Neuron (in vitro differentiated cells): ENCODE data around the gene C16orf92.

Experiments used
- H2AFZ ChIP-seq: one replicate; pipeline ENCODE4 v1.6.1; 2013; ENCODE audit warnings: low read depth, mild to moderate bottlenecking, inconsistent platforms, low read length, moderate library complexity
- H3K27me3 ChIP-seq: one replicate; pipeline ENCODE4 v1.6.1; 2013; ENCODE audit warnings: low read length; ENCODE audit not compliant: insufficient read depth
- H3K36me3 ChIP-seq: one replicate; pipeline ENCODE4 v1.6.1; 2013; ENCODE audit warnings: low read length; ENCODE audit not compliant: insufficient read depth
- H3K4me1 ChIP-seq: one replicate; pipeline ENCODE4 v1.6.1; 2013; ENCODE audit warnings: low read length; ENCODE audit not compliant: insufficient read depth
- H3K4me3 ChIP-seq: 2 replicates; pipeline ENCODE4 v1.5.1; 2013; ENCODE audit warnings: mild to moderate bottlenecking, low read length, moderate library complexity
- H3K9me3 ChIP-seq: one replicate; pipeline ENCODE4 v1.6.1; 2013; ENCODE audit warnings: low read length

The C16orf92 gene, protein sequence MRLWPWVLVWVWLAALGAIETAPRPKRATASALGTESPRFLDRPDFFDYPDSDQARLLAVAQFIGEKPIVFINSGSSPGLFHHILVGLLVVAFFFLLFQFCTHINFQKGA

DNA sequence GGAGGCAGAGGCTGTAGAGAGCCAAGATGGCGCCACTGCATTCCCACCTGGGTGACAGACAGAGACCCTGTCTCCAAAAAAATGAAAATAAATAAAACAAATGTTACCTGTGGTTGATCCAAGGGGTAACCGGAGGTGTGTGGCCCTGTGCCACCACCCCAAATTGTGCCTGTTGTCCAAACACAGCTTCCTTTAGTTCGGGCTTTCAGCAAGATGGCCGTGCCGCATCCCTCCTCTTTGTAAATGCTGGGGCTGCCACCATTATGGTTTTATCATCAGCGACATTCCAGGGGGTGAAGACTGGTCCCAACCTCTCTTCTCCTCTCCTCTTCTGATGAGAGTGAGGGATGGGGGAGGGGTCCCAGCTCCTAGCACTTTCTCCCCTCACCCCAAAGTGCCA is at the start of gene C16orf92:
Gene C16orf92, plus strand, starts transcription at position 312 of the 400 bp plus-strand sequence. CDS start 143 bp downstream, outside the sequence.
- H3K36me3 ChIP-seq = no peaks in the 10 kb centered on the region
- H3K9me3 ChIP-seq = no peaks in the 10 kb centered on the region
- H3K27me3 ChIP-seq = peaks cover 5% of the 10 kb centered on the region
- H3K4me1 ChIP-seq = no peaks in the 10 kb centered on the region
- no peak within 1 kb of the TSS for H3K4me3 ChIP-seq
- no peak within 1 kb of the TSS for H2AFZ ChIP-seq

DNA sequence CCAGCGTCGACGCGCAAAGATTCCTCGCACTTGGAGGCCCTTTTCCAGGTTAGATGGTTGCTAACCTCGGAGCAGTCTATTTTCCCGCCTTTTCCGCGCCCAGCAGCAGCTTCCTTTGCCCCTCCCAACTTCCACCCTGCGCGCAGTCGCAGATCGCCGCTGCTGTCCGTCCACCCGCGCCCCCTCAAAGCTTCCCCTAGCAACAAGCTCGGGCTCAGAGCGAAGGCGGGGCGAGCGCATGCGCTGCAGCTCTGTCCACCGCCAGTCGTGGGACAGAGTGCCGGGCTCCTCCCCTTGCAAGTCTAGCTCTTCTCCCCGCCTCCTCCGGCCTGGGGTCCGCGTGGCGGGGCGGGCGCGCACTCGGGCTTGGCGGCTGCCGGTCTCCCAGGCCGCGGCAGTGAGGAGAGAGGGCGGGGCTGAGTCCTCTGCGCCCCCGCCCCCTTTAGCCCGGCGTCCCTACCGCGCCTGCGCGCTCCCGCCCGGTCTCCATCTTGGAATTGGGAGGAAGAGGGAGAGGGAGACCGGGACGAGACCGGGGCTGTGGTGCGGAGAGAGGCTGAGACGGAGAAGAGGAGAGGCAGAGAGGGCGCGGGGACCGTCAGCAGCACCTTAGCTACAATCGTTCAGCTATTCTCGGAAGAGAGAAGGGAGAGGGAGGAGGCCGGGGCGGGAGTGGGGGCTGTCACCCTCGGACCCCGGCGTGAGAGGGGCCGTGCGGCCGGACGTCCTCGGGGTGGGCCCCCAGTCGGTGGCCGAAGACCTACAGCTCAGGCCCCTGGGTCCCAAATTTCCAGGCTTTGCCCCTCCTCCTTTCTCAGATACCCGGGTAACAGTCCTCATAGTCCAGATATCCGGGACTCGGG is 49.4 kb upstream of the C16orf92 start, which contains the start of gene TAOK2:
Gene TAOK2, plus strand, starts transcription at position 485 of the 863 bp plus-strand sequence. CDS start 3,905 bp downstream, outside the sequence.
- Histone ChIP-seq H2AFZ (peak within 1 kb of the TSS; percentile 49), H3K4me3 (peak within 1 kb of the TSS; percentile 65), H3K27me3 (no peaks in the 10 kb centered on the region), H3K9me3 (peaks cover 5% of the 10 kb centered on the region), H3K4me1 (peaks cover 23% of the 10 kb centered on the region), H3K36me3 (peaks cover 28% of the 10 kb centered on the region)

DNA sequence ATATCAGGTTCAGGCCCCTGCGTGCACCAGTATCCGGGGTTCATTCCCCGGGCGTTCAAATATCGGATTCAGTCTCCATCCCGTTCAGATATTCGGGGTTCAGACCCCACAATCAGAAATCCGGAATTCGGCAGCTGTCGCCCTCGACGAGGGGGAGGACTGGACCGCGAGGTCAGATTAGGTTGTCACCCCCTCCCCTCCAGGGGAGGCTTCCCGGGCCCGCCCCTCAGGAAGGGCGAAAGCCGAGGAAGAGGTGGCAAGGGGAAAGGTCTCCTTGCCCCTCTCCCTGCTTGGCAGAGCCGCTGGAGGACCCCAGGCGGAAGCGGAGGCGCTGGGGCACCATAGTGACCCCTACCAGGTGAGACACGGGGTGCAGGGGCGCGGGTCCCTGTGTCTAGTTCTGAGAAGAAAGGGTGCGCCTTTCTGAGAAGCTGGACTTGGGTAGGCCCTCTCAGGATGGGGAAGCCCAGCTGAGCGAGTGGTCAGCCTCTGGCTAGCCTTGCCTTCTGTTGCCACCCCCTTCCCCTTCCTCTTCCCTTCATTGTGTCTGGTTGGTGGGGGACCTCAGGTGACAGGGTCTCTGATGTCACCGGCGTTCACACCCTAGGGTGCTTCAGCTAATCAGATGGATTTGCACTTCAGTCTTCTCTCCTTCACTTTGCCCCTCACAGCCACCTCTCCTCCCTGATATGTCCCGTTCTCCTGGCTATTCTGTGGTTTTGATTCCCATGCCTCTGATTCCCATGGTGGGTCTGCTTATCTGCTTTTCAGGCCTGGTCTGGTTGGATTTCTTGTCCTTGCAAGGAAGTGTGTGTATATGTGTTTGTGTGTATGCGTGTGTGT is 48.5 kb upstream of the C16orf92 start:
- Histone ChIP-seq H3K4me1 (peaks cover 23% of the 10 kb centered on the region), H3K36me3 (peaks cover 32% of the 10 kb centered on the region), H3K4me3 (peak overlapping the region; percentile 65), H3K27me3 (no peaks in the 10 kb centered on the region), H3K9me3 (peaks cover 5% of the 10 kb centered on the region), H2AFZ (no peak overlapping the region)

DNA sequence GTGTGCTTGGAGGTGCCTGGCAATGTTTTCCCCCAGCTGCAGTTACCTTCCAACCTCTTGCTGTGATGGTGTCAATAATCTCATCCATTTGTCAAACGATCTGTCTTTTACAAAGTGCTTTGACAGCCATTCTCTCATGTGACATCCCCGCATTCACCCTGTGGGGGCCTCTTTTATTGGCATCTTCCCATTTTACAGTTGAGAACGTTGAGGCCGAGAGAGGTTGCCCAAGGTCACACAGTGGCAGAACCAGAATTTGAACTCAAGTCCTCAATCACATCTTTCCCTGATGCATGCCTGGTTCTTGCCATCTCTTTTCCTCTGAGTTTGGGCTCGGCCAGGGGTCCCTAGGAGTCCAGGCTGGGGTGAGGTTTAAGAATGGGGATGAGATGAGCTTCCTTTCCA is 47.9 kb upstream of the C16orf92 start:
- Histone ChIP-seq H3K4me3 (peak overlapping the region; percentile 65), H3K36me3 (peaks cover 37% of the 10 kb centered on the region), H3K27me3 (no peaks in the 10 kb centered on the region), H3K4me1 (peaks cover 23% of the 10 kb centered on the region), H2AFZ (no peak overlapping the region), H3K9me3 (peaks cover 5% of the 10 kb centered on the region)

DNA sequence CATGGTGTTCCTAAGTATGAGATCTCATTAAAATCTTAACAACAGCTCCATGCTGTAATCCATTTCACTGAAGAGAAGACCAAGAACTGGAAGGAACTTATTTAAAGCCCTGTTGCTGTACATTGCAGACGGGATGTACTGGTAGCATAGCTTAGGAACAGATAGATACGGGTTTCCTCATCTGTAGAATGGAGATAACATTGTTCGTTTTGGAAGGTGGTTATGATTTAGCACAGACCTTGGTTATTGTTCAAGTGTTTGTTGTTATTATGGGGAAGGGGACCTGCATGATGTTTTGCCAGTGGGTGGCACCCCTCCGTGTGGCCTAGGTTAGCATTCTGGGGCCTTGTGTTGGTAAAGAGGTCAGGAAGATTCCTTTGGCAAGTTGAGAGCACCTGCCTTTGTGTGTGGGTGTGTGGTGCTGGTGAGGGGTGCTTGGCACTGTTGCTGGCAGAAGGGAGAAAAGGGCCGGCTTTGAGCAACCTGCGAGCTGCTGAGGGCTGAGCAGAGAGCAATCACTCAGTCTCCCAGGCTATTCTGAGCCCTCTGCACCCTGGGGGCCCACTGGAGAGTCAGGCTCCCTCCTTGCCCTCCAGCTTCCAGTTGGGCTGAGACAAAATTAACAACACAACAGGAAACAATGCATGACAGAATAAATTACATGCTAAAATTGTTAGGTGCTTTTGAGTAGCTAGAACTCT is 47.0 kb upstream of the C16orf92 start:
- peaks cover 5% of the 10 kb centered on the region for H3K9me3 ChIP-seq
- H3K27me3 ChIP-seq = no peaks in the 10 kb centered on the region
- no peak overlapping the region for H2AFZ ChIP-seq
- H3K4me3 ChIP-seq = peak overlapping the region; percentile 65
- peaks cover 23% of the 10 kb centered on the region for H3K4me1 ChIP-seq
- peaks cover 41% of the 10 kb centered on the region for H3K36me3 ChIP-seq

DNA sequence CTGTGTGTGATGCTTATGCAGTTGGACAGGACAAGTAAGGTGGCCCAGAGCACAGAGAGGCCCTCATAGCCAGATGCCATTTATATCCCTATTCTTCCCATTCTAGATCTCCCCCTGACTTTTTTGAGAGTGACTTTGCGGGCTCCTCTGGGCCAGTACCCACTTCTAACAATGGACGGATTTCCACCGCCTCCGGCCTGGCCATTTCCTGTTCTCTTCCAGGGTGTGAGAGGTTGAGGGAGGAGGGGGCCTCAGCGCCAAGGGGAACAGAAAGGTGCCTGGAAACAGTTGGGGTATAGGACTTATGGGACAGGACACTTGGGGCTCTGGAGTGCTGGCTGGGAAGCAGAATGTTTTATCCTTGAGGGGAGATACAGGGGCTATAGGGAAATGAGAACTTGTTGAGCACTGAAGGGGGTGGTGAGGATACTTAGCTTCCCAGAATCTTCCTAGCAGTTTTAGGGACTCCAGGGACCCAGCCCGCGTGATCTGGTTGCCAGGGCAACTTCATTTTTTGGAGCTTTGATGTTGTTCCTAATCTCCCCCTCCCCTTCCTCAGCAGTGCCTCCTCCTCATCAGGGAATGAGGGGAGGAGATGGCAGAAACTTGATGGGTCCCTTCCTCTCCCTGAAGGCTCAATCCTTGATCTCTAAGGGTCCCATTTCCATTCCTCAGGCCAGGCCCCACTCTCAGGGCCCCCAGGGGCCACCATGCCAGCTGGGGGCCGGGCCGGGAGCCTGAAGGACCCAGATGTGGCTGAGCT is 45.8 kb upstream of the C16orf92 start:
- H3K36me3 ChIP-seq = peaks cover 49% of the 10 kb centered on the region
- no peak overlapping the region for H3K4me3 ChIP-seq
- no peak overlapping the region for H2AFZ ChIP-seq
- H3K4me1 ChIP-seq = peaks cover 23% of the 10 kb centered on the region
- peaks cover 5% of the 10 kb centered on the region for H3K9me3 ChIP-seq
- H3K27me3 ChIP-seq = no peaks in the 10 kb centered on the region

DNA sequence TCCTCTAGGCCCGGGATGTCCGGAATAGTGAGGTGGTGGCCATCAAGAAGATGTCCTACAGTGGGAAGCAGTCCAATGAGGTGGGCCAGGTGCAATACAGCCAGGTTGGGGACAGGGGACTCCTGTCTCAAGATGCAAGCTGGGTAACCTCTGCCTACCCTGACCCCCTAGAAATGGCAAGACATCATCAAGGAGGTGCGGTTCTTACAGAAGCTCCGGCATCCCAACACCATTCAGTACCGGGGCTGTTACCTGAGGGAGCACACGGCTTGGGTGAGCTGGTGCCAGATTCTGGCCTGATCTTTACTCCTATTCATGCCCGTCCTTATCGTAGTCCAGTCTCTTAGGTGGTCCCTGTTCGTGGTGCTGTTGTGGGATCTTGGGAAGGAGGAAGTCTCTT is 44.9 kb upstream of the C16orf92 start:
- no peak overlapping the region for H2AFZ ChIP-seq
- no peaks in the 10 kb centered on the region for H3K9me3 ChIP-seq
- H3K4me1 ChIP-seq = peaks cover 23% of the 10 kb centered on the region
- H3K27me3 ChIP-seq = no peaks in the 10 kb centered on the region
- H3K4me3 ChIP-seq = no peak overlapping the region
- peaks cover 52% of the 10 kb centered on the region for H3K36me3 ChIP-seq

DNA sequence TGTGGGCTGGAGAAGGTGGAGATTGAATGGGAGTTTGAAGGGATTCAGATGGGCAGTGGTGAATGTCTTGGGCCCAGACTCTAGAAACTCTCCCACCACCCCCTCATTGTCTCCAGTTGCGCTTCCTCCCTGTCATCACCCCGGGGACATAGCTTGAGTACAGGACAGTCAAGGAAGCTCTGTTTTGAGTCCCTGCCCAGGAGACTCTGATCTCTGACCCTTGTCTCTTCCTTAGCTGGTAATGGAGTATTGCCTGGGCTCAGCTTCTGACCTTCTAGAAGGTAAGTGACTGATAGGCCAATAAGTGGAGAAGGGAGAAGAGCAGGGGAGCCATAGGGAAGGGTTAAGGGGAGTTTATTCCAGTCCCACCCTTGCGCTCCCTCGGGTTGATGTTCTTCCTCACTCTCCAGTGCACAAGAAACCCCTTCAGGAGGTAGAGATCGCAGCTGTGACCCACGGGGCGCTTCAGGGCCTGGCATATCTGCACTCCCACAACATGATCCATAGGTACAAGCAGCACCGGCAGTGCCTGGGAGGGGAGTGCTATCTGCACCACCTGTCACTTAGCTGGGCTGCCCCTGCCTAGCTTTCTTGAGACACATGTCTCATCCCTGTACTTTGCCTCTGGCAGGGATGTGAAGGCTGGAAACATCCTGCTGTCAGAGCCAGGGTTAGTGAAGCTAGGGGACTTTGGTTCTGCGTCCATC is 44.3 kb upstream of the C16orf92 start:
- no peak overlapping the region for H2AFZ ChIP-seq
- H3K9me3 ChIP-seq = no peaks in the 10 kb centered on the region
- H3K36me3 ChIP-seq = peaks cover 58% of the 10 kb centered on the region
- H3K4me1 ChIP-seq = peaks cover 23% of the 10 kb centered on the region
- H3K4me3 ChIP-seq = no peak overlapping the region
- no peaks in the 10 kb centered on the region for H3K27me3 ChIP-seq

DNA sequence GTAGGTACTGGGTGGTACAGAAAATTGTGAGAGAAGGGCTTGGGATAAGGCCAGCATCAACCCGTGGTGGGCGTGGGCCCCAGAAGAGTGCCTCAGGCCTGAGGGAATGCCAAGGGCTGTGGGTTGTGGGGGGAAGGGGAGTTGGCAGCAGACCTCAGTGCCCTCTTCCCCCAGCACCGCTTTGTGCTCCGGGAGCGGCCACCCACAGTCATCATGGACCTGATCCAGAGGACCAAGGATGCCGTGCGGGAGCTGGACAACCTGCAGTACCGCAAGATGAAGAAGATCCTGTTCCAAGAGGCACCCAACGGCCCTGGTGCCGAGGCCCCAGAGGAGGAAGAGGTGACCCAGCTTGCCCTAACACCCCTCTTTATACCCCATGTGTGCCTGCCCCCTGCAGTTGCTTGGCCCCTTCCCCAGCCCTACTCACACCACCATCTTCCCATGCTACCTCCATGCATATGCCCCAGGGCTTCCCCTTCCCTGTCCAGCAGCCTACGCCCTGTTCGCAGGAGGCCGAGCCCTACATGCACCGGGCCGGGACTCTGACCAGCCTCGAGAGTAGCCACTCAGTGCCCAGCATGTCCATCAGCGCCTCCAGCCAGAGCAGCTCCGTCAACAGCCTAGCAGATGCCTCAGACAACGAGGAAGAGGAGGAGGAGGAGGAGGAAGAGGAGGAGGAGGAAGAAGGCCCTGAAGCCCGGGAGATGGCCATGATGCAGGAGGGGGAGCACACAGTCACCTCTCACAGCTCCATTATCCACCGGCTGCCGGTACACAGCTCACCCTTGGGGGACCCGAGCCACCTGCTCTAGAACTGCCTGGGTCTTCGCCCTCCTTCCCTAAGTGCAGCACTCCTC is 40.2 kb upstream of the C16orf92 start:
- H3K27me3 ChIP-seq = no peaks in the 10 kb centered on the region
- peaks cover 92% of the 10 kb centered on the region for H3K36me3 ChIP-seq
- H3K9me3 ChIP-seq = no peaks in the 10 kb centered on the region
- no peak overlapping the region for H3K4me3 ChIP-seq
- no peak overlapping the region for H2AFZ ChIP-seq
- no peaks in the 10 kb centered on the region for H3K4me1 ChIP-seq

DNA sequence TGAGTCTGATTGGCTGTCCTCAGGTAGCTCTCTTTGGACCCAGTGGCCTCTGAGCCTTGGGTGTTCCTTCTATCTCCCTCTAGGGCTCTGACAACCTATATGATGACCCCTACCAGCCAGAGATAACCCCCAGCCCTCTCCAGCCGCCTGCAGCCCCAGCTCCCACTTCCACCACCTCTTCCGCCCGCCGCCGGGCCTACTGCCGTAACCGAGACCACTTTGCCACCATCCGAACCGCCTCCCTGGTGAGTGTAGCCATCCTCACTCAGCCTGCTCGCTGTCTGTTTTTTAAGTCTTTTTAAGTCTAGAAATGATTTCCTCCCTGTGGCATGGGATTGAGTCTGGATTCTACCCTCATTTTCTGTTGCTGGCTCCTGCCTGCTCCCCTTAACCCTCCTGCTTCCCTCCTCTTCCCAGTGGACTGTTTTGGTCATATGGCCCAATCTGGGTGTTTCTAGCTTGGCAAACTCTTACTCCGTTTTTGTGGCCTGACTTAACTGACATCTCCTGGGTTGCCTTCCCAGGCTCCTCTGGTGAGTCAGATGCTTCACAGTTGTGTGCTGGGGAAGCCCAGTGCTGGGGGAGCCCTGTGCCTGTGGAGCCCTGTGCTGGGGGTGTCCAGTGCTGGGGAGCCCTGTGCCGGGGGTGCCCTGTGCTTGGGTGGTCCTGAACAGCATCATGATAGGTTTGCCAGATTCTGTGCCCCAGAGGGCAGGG is 39.4 kb upstream of the C16orf92 start:
- H3K36me3 ChIP-seq = peaks cover 92% of the 10 kb centered on the region
- H2AFZ ChIP-seq = no peak overlapping the region
- no peak overlapping the region for H3K4me3 ChIP-seq
- no peaks in the 10 kb centered on the region for H3K4me1 ChIP-seq
- no peaks in the 10 kb centered on the region for H3K27me3 ChIP-seq
- no peaks in the 10 kb centered on the region for H3K9me3 ChIP-seq
